HepG2 (cell line): Measurements from ENCODE around the gene SLC35F6.

ENCODE experiments used
- EZH2 ChIP-seq: conservative IDR thresholded peaks from 2 replicates; pipeline ENCODE4 v1.6.1; 2012; ENCODE audit warnings: mild to moderate bottlenecking, low read depth, low read length, moderate library complexity
- RAD21 ChIP-seq: fragments of 450-650 bp; formaldehyde crosslinking; IDR thresholded peaks from 2 replicates; pipeline ENCODE4 v1.5.0; 2020; ENCODE audit warnings: mild to moderate bottlenecking
- ZBTB1 ChIP-seq: sonication (generic); formaldehyde crosslinking; IDR thresholded peaks from 2 replicates; pipeline ENCODE4 v1.4.0; 2020; ENCODE audit warnings: missing genetic modification reagents, borderline replicate concordance
- ZBTB33 ChIP-seq: sonication (generic); formaldehyde crosslinking; IDR thresholded peaks from 2 replicates; pipeline ENCODE4 v1.4.0; 2020; ENCODE audit warnings: missing genetic modification reagents
- ZFP36 ChIP-seq: fragments of 150-350 bp; IDR thresholded peaks from 2 replicates; pipeline ENCODE4 v1.6.1; 2018; ENCODE audit warnings: borderline replicate concordance, low read length, low read depth; ENCODE audit not compliant: partially characterized antibody
- ZNF350 ChIP-seq: sonication (generic); formaldehyde crosslinking; IDR thresholded peaks from 2 replicates; pipeline ENCODE4 v1.4.0; 2020; ENCODE audit warnings: mild to moderate bottlenecking, low read depth, missing genetic modification reagents, borderline replicate concordance
- ZNF549 ChIP-seq: sonication (generic); formaldehyde crosslinking; IDR thresholded peaks from 2 replicates; pipeline ENCODE4 v1.5.0; 2020; ENCODE audit warnings: missing genetic modification reagents
- TF ChIP-seq, protein P1 (sequence below): sonication (generic); formaldehyde crosslinking; IDR thresholded peaks from 2 replicates; pipeline ENCODE4 v1.5.0; 2020; ENCODE audit warnings: mild to moderate bottlenecking, missing genetic modification reagents, moderate library complexity

- TF ChIP-seq, protein P1, sequence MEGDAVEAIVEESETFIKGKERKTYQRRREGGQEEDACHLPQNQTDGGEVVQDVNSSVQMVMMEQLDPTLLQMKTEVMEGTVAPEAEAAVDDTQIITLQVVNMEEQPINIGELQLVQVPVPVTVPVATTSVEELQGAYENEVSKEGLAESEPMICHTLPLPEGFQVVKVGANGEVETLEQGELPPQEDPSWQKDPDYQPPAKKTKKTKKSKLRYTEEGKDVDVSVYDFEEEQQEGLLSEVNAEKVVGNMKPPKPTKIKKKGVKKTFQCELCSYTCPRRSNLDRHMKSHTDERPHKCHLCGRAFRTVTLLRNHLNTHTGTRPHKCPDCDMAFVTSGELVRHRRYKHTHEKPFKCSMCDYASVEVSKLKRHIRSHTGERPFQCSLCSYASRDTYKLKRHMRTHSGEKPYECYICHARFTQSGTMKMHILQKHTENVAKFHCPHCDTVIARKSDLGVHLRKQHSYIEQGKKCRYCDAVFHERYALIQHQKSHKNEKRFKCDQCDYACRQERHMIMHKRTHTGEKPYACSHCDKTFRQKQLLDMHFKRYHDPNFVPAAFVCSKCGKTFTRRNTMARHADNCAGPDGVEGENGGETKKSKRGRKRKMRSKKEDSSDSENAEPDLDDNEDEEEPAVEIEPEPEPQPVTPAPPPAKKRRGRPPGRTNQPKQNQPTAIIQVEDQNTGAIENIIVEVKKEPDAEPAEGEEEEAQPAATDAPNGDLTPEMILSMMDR (CRISPR knock-in tag) = no peak
- TF ChIP-seq EZH2 = no peak
- no peak for TF ChIP-seq ZBTB33 (CRISPR knock-in tag)
- no peak for TF ChIP-seq ZNF549 (CRISPR knock-in tag)
- no peak for TF ChIP-seq ZFP36
- no peak for TF ChIP-seq RAD21 (CRISPR knock-in tag)
- no peak for TF ChIP-seq ZNF350 (CRISPR knock-in tag)
- TF ChIP-seq ZBTB1 = no peak
Measured at GRCh38 chr2:26743852-26744251, 20.2 kb upstream of the SLC35F6 start.
